Measurements from ENCODE around the gene RAC2. TPM values are rescaled to one million over a fixed set of nuclear protein-coding genes. Genes with fewer than 3 reads are reported as not detected.

RAC2 gene
- total RNA-seq, 2 donors from 2014 or later, result 655 to 769 TPM

GRCh38 chr22:37245740-37246139 is 1.7 kb upstream of the RAC2 start:
- no peak for ATAC-seq
- Mint-ChIP-seq H3K36me3 (peaks cover 29% of the 10 kb centered on the region in 2 donors), H3K27ac (no peak overlapping the region)

DNA sequence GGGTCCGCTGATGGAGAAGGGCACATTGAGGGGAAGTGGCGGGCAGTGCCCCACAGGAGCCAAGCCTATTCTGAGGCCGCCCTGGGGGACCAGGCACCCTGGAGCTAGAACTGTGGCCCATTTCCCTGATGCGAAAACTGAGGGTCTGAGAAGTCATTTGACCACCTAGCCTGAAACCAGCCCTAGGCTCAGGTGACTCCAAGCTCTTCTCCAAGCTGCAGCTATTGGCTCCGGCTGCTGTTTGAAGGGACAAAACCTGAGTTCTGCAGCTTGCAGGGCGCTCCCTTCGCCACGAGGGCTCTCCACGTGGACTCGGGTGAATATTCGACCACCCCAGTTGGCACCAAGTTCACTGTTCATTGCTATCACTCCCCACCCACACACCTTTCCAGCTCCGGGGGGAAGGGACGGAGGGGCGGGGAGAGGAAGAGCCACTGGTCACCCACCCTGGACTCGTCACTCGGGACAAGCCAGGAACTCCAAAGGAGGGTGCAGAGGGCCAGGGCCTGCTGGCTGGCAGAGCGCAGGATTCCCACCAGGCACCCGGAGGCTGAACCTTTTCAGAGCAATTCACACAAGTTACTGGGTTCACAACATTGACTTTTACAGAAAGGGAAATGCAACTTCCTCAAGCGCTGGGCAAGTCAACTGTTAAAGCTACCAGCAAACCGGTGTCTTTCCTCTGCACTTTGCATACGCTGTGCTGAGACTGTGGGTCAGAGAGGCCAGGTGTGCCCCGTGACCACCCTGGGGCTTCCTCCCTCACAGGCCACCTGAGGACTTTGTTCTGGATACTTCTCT is 1.1 kb upstream of the RAC2 start:
- ATAC-seq, result no peak
- H3K27ac Mint-ChIP-seq, result peak overlapping the region; percentile 78 to 96
- no peaks in the 10 kb centered on the region for H3K9me3 Mint-ChIP-seq
- DNase-seq (ENCODE audit: low spot score in 2 of 2), result peak in 1 of 2 donors; percentile 54
- peaks cover 35% of the 10 kb centered on the region in 2 donors for H3K36me3 Mint-ChIP-seq

More at GRCh38 chr22:37245740-37246139, 1.7 kb upstream of the RAC2 start:
- no peaks in the 10 kb centered on the region for H3K9me3 Mint-ChIP-seq
- no peak for DNase-seq (ENCODE audit: low spot score in 2 of 2)

DNA sequence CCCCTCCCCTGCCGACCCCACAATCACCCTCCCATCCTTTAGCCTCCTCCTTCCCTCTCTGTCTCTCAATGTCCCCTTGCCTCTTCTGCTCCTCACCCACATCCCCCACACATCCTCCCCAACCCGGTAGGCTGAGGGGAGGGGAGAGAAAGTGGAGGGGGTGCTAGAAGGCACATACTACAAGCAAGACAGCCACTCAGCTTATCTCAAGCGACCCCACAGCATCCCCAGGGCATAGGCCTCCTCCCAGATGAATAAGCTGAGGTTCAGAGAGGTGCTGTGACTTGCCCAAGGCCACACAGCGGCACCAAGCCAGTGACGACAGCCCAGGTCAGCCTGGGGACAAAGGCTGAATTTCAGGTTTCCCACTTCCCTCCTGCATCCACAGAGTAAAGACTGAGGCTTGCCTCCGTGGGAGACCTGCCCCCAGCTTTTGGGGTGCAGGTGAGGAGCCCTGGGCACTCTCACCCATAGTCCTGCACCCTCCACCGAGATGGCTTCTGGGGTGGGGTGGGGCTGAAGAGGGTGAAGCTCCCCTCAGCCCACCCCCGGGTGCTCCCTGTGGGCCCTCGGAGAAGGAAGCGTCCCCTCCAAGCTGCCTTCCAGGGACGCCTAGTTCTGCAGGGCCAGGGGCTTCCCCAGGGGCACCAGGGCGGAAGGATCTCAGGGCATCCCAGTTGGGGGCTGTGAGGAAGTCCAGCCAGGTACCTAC is 511 bp downstream of the RAC2 start:
- no peaks in the 10 kb centered on the region for H3K9me3 Mint-ChIP-seq
- peak in 1 of 2 donors; percentile 57 for DNase-seq (ENCODE audit: low spot score in 2 of 2)
- peak in 1 of 2 donors; percentile 1 for ATAC-seq
- peaks cover 45 to 50% of the 10 kb centered on the region in 2 donors for H3K36me3 Mint-ChIP-seq
- peak overlapping the region; percentile 78 to 96 for H3K27ac Mint-ChIP-seq

- DNase-seq (ENCODE audit: low spot score in 2 of 2) (peak; percentile 85 to 94), ATAC-seq (peak; percentile 80 to 81)
These were observed 1.6 kb downstream of the RAC2 start for GRCh38 chr22:37242395-37242918.

GRCh38 chr22:37241351-37242142 is 2.5 kb downstream of the RAC2 start:
- Mint-ChIP-seq H3K27ac (peak overlapping the region; percentile 78 to 97), H3K36me3 (peaks cover 65 to 69% of the 10 kb centered on the region in 2 donors), H3K9me3 (no peaks in the 10 kb centered on the region)
- ATAC-seq (no peak), DNase-seq (ENCODE audit: low spot score in 2 of 2) (peak in 1 of 2 donors; percentile 62)

More at GRCh38 chr22:37242395-37242918, 1.6 kb downstream of the RAC2 start:
- Mint-ChIP-seq H3K27ac (peak overlapping the region; percentile 78 to 97), H3K9me3 (no peaks in the 10 kb centered on the region), H3K36me3 (peaks cover 56 to 61% of the 10 kb centered on the region in 2 donors)

DNA sequence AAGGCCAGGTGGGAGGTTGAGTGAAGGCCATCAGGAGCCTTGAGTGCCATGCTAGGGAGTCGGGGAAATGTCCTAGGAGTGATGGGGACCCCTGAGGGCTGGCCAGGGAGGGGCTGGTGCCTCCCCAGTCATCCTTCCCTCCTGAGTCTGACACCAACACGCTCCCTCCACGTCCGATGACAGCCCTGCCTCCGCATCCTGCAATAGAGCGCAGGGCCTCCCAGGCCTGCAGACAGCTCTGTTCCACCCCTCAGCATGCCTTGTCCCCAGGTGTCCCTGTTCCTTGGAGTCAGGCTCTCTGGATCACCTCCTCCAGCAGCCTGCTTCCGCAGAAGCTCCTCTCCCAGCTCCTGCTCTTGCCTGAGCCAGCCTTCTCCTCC is 3.1 kb downstream of the RAC2 start:
- Mint-ChIP-seq H3K9me3 (no peaks in the 10 kb centered on the region), H3K27ac (peak overlapping the region; percentile 78 to 97), H3K36me3 (peaks cover 72 to 75% of the 10 kb centered on the region in 2 donors)
- ATAC-seq (no peak), DNase-seq (ENCODE audit: low spot score in 2 of 2) (no peak)

- DNase-seq (ENCODE audit: low spot score in 2 of 2), result no peak
- Mint-ChIP-seq H3K36me3 (peaks cover 77 to 80% of the 10 kb centered on the region in 2 donors), H3K27ac (peak overlapping the region; percentile 78 to 97), H3K9me3 (no peaks in the 10 kb centered on the region)
- ATAC-seq, result no peak
These were observed 3.7 kb downstream of the RAC2 start for GRCh38 chr22:37240240-37240940.

DNA sequence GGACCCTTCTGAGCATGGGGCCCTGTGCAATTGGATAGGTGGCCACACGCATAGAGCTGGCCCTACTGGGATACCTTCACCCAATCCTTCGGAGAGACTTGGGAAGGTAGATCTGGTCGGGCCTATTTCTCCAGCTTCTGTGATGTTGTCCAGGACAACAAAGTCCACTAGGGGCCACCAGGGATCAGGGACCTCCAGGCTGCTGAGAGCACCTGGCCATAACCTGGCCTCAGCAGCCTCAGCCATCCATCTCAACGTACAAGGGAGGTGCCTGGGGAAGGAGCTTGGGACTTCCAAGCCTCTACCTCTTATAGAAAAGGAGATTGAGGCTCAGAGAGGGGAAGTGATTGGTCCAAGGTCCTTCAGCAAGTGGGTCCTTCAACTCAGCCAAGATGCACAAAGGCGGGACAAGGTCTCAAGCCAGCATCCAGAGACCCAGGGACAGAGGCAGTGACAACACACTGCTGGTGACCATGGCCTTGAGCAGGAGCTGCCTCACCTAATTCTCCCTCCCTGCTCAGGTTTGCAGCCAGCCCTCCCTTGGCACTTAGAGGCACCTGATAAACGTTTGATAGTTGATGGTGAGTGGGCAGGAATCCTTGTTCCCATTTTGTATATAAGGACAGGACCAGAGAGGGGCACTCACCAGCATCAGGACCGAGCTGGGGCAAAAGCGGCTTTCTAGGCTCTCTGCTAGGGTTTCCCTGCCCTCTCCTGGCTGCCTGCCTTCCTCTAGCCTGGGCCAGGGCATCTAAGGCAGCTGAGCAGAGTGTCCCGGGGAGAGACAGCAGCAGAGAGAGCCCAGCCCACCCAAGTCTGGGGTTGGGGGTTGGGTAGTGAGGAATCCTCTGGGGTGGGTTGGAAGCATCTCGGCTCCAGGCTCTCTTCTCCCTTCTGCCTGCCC is 4.5 kb downstream of the RAC2 start:
- Mint-ChIP-seq H3K36me3 (peaks cover 83 to 85% of the 10 kb centered on the region in 2 donors), H3K27ac (peak overlapping the region in 1 of 2 donors; percentile 78), H3K9me3 (no peaks in the 10 kb centered on the region)
- DNase-seq (ENCODE audit: low spot score in 2 of 2) (peak in 1 of 2 donors; percentile 56), ATAC-seq (no peak)

GRCh38 chr22:37237371-37238268 is 6.4 kb downstream of the RAC2 start:
- no peak for ATAC-seq
- Mint-ChIP-seq H3K36me3 (peaks cover 72 to 90% of the 10 kb centered on the region in 2 donors), H3K9me3 (no peaks in the 10 kb centered on the region)

DNA sequence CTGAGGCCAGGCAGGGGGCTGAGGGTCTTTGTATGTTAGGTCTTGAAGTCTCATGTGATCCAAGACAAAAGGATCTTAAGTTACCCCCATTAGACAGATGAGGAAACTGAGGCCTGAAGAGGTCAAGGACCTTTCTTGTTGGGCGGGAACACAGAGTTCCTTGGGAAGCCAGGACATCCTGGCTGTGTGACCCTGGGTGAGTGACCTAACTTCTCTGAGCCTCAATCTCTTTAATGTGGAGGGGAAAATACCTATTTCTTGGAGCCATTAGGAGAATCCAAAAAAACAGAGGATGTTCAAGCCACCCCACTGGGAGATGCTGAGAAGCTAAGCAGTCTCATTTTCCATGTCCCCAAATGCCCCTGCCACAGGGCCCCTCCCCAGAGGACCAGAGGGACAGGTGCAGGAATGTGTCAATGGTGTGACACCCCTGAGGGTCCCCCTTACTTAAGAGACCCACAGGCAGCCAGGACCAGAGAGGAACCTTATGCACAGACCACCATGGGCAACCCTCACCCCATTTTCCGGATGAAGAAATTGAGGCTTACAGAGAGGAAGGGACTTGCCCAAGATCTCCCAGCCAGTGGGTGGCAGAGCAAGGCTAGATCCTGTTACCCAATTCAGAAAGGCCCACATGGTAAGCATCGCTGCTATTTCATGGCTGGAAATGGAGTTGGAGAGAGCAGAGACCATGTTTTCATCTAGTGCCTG is 8.0 kb downstream of the RAC2 start:
- ATAC-seq (no peak), DNase-seq (ENCODE audit: low spot score in 2 of 2) (peak in 1 of 2 donors; percentile 50)
- Mint-ChIP-seq H3K36me3 (peaks cover 57 to 80% of the 10 kb centered on the region in 2 donors), H3K27ac (peak overlapping the region; percentile 78 to 98), H3K9me3 (no peaks in the 10 kb centered on the region)

More at GRCh38 chr22:37237371-37238268, 6.4 kb downstream of the RAC2 start:
- peak overlapping the region; percentile 78 to 96 for H3K27ac Mint-ChIP-seq
- peak in 1 of 2 donors; percentile 57 for DNase-seq (ENCODE audit: low spot score in 2 of 2)

DNA sequence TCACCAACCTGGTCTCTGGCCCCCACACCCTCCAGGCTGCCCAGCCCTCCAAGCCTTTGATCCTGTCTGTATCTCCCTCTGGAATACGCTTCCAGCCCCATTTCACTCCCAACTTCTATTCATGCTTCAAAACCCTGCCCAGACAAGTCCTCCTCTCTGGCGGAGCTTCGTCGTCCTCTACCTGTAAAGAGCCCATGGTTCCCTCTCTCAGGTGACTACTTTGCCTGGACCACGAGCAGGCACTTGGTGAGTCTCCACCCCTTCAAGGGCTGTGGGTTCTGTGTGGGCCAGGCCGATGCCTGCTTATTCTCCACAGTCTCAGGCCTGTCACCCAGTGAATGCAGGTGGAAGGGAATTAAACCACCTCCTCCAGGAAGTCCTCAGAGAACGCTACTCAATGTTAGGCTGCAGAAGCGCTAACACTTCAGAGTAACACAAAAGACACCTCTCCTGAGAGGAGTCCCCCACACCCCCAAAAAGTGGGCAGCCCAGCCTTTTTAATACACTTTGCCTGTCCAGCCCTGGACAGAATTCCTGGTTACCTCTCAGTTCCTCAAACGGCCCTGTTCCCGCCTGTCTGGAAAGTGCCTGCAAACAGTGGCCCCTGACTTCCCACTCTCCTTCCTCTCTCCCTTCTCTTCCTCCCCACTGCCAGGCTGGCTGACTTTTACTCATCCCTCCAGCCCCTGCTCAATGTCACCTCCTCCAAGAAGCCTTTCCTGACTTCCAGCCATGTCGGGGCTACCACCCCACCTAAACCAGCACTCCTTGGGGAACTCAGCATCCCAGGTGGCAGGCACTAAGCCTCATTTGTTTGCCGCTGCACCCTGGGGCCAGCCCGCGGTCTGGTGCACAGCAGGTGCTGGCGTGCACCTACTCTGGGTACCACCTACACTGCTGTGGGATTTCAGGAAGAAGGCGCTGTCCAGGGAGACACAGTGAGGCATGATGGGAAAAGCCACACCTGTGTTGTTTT is 9.0 kb downstream of the RAC2 start:
- H3K9me3 Mint-ChIP-seq, result no peaks in the 10 kb centered on the region
- peak in 1 of 2 donors; percentile 54 for DNase-seq (ENCODE audit: low spot score in 2 of 2)
- peaks cover 47 to 70% of the 10 kb centered on the region in 2 donors for H3K36me3 Mint-ChIP-seq
- no peak for ATAC-seq
- H3K27ac Mint-ChIP-seq, result peak overlapping the region; percentile 78 to 98

- peak in 1 of 2 donors; percentile 72 for DNase-seq (ENCODE audit: low spot score in 2 of 2)
- Mint-ChIP-seq H3K36me3 (peaks cover 45 to 75% of the 10 kb centered on the region in 2 donors), H3K9me3 (no peaks in the 10 kb centered on the region), H3K27ac (peak overlapping the region; percentile 78 to 98)
- ATAC-seq, result no peak
These were observed 10.1 kb downstream of the RAC2 start for GRCh38 chr22:37233751-37234631.
